GM12891 (cell line): ENCODE results near the gene HTR7.

Source experiments
- POLR2A ChIP-seq: IDR thresholded peaks from 2 replicates; pipeline ENCODE4 v1.6.1; 2011; ENCODE audit warnings: low read depth, low read length, control low read depth
- POLR2AphosphoS5 ChIP-seq: IDR thresholded peaks from 2 replicates; pipeline ENCODE4 v1.6.1; 2011; ENCODE audit warnings: low read depth, low read length, control low read depth

- TF ChIP-seq POLR2A (no peak), POLR2AphosphoS5 (no peak)
Observed at GRCh38 chr10:90845726-90846125, 12.1 kb downstream of the HTR7 start.
